Right forelimb (tissue), 1 donor: ENCODE measurements around the gene ANKS1A.
A peak's percentile ranks its signal among the peaks of the same experiment; 100 is the strongest.
"Not testable (repeated sequence)": the region's sequence is repeated elsewhere in the genome, so short reads cannot be mapped to it uniquely, and the experiment has no call there.

Experiments used
- DNase-seq: peaks from one replicate; pipeline ENCODE4 v3.0.0-alpha.2; 2018

ANKS1A gene, protein sequence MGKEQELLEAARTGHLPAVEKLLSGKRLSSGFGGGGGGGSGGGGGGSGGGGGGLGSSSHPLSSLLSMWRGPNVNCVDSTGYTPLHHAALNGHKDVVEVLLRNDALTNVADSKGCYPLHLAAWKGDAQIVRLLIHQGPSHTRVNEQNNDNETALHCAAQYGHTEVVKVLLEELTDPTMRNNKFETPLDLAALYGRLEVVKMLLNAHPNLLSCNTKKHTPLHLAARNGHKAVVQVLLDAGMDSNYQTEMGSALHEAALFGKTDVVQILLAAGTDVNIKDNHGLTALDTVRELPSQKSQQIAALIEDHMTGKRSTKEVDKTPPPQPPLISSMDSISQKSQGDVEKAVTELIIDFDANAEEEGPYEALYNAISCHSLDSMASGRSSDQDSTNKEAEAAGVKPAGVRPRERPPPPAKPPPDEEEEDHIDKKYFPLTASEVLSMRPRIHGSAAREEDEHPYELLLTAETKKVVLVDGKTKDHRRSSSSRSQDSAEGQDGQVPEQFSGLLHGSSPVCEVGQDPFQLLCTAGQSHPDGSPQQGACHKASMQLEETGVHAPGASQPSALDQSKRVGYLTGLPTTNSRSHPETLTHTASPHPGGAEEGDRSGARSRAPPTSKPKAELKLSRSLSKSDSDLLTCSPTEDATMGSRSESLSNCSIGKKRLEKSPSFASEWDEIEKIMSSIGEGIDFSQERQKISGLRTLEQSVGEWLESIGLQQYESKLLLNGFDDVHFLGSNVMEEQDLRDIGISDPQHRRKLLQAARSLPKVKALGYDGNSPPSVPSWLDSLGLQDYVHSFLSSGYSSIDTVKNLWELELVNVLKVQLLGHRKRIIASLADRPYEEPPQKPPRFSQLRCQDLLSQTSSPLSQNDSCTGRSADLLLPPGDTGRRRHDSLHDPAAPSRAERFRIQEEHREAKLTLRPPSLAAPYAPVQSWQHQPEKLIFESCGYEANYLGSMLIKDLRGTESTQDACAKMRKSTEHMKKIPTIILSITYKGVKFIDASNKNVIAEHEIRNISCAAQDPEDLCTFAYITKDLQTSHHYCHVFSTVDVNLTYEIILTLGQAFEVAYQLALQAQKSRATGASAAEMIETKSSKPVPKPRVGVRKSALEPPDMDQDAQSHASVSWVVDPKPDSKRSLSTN

DNA sequence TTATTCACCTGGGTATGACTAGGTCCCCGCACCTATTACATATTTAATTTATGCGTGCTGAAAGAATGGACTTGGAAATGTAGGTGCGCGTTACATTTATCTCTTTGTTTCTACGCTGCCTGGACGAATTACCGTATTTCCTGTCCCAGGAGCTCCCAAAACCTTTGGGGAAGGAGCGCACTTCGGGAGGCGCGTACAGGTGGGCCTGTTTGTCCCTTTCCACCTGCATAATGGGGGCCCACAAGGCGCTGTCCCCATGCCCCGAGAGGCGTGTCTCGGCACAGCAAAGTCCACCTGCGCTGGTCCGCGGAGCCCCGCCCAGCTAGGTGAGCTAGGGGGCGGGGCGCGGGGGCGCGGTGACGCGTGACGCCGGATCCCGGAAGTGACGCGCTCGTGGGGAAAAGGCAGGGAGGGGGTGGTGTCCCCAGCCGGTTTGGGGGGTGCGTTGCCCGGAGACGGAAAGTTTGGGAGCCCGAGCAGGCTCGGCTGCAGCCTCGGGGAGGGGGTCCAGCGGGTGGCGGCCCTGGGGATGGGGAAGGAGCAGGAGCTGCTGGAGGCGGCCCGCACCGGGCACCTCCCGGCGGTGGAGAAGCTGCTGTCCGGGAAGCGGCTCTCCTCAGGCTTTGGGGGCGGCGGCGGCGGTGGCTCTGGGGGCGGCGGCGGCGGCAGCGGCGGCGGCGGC lies at the start of gene ANKS1A:
TSS of gene ANKS1A (plus strand) at position 382 of the 682 bp plus-strand sequence. CDS start at position 530, 148 bp downstream.
- DNase-seq = peak; percentile 89

DNA sequence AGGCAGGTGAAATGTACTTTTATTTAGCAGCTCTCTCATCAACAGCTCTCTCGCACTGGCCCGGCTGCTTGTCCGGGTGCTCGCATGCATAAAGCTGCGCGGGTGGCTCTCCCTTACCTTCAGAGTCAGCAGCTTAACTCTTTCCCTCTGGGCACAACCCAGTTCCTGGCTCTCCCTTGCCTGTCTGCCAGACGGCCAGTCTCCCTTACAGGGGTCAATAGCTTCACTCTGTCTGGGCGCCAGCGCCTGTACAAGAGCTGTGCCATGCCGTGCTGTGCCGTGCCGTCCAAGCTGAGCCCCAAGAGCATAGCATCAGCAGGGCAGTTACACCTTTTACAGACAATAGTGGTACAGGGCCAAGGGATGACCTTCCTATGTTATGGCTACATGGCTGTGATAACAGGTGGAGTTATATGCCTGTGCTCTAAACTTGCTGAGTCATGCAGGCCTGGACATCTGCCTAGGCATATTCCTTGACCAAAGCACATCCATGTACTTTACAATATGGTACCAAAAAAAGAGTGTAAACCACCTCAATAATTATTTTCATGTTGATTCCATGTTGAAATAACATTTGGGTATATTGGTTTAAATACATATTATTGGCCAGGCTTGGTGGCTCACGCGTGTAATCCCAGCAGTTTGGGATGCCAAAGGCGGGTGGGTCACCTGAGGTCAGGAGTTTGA lies 49.2 kb upstream of the ANKS1A start:
- no peak for DNase-seq

DNA sequence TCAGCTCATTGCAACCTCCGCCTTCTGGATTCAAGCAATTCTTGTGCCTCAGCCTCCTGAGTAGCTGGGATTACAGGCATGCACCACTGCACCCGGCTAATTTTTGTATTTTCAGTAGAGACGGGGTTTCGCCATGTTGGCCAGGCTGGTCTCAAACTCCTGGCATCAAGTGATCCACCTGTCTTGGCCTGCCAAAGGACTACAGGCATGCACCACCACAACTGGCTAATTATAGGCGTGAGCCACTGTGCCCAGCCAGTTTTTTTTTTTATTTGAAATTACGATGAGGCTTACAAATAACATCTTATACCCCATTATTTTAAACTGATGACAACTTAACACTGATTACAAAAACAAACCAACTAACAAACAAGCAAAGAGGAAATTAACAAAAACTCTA lies 40.0 kb upstream of the ANKS1A start:
- DNase-seq = not testable (repeated sequence)

DNA sequence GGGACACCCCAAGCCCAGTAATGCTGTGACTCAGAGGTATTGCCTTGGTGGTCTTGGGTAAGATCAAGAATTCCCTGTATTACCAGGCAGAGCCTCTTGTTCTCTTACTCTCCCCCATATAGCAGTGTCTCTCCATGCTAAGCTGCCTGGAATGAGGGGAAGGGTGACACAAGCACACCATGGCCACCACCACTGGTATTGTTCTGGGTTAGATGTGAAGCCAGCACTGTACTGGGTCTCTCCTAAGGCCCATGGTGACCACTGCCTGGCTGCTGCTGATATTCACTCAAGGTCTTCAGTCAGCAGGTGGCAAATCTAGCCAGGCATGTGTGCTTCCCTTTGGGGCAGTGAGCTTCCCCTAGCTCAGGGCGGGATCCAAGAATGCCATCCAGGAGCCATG lies 37.7 kb upstream of the ANKS1A start:
- no peak for DNase-seq

DNA sequence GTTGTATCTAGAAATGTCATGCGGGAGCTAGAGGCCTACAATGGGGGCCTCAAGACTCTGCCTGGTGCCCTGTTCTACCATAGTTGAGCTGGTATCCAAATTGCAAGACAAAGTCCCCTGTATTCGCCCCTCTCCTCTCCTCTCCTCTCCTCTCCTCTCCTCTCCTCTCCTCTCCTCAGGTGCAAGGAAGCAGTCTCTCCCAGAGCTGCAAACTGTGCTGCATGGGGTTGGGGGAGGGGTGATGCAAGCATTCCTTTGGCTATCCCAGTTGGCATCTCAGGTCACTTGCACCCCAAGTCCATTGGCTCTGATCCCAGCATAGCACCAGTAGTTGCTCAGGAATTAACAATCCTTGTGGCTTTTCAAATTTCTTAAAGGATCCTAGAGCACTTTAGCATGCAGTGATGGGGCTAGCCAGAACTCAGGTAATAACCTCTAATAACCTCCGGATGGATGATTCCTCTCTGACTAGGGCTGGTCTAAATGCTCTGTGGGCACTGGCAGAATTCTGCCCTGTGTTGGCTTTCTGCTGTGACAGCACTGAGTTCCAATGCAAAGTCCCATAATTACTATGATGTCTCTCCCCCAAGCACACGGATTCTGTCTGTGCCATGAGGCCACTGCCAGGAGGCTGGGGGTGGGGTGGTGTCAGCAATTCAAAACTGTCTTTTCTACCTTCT lies 36.5 kb upstream of the ANKS1A start:
- no peak for DNase-seq

DNA sequence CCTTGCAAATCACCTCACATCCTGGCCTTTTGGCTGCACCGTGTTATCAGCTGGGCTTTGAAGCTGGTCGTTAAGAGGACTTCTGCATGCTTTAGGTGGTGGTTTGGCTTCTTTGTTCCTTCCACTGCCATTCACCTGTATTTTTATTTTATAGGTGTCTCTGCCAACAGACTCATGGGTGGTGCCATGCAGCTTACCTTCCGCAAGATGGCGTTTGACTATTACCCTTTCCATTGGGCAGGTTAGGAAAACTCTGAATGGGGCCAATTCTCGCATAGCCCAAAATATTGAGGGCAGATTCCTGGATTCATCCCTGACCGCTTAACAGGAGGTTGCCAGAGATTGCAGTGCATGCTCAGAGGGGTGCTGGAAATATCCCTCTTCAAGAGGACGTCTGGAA lies 33.6 kb upstream of the ANKS1A start:
- DNase-seq = no peak

DNA sequence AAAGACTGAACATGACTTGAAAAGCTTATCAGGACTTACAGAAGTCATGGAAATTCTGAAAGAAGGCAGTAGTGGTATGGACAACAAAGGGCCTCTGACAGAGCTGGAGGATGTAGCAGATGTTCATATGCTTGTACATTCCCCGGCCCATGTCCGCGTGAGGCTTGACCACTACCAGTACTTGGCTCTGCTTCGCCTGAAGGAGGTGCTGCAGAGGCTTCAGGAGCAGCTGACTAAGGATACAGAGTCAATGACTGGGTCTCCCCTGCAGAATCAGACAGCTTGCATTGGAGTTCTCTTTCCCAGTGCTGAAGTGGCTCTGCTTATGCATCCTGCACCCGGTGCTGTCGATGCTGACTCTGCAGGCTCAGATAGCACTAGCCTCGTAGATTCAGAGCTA lies 30.4 kb upstream of the ANKS1A start:
- no peak for DNase-seq

DNA sequence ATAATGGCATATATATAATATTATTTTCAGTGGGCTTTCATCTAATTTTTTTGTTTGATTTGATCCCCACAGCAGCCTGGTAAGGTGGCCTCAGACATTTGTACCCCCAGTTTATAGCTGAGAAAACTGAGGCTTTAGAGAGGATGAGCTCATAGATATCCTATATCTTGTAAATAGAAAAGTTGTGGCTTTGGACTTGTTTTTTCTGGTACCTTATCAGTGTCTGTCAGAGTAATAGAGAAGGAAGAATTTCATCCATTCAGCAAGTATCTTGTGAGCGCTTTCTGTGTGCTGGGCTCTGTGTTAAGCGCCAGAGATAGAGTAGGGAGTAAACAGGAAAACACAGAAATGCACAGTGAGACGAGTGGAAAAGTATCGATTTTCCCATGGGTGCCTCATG lies 29.1 kb upstream of the ANKS1A start:
- DNase-seq = no peak

DNA sequence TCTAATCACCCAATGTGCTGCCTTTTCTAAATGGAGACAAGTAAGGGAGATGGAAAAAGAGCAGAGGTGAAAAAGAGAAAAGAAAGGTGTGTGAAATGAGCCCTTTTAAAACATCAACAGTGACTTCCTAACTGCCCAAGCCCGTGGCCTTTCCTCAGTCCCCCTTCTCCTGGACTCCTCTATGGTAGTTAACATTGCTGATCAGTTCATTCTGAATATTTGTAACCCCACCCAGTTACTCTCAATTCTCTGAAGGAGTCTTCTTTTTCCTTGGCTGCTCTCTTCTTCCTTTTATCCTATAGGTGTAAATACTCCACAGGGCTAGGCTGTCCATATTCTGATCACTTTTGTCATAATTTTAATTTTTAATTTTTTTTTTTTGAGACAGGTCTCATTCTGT lies 28.3 kb upstream of the ANKS1A start:
- no peak for DNase-seq

DNA sequence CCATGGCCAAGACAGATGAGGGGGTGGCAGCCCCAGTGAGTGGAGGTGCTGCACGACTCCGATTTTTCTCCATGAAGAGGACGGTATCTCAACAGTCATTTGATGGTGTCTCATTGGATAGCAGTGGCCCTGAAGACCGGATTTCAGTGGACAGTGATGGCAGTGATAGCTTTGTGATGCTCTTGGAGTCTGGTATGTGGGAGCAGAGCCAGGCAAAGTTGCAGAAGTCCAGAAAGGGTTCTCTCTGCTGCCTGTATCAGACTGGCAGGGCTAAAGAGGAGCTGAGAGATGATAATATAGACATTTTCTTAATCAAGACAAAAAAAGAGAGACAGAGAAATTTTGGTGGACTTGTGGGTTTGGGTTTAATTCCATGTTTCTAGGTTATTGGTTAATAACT lies 25.0 kb upstream of the ANKS1A start:
- DNase-seq = no peak

DNA sequence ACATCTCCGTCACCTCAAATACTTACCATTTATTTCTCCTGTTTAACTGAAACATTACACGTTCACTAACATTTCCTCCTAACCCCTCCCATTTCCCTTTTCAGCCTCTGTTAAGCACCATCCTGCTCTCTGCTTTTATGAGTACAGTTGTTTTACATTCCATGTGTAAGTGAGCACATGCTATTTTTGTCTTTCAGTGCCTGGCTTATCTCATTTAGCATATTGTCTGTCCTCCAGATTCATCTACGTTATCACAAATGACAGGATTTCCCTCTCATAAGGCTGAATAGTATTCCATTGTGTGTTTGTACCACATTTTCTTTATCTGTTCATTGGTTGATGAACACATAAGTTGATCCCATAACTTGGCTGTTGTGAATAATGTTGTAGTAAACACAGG lies 23.9 kb upstream of the ANKS1A start:
- no peak for DNase-seq

DNA sequence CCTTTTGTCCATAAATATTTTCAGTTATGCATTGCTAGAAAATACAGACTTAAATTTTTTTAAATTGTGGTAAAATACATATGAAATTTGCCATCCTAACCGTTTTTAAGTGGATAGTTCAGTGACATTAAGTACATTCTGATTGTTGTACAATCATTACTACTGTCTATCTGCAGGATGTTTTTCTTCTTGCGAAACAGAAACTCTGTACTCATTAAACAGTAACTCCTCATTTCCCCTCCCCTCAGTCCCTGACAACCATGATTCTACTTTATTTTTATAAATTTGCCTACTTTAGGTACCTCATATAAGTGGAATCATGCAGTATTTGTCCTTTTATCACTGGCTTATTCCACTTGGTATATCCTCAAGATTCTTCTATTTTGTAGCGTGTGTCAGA lies 22.5 kb upstream of the ANKS1A start:
- DNase-seq = no peak

DNA sequence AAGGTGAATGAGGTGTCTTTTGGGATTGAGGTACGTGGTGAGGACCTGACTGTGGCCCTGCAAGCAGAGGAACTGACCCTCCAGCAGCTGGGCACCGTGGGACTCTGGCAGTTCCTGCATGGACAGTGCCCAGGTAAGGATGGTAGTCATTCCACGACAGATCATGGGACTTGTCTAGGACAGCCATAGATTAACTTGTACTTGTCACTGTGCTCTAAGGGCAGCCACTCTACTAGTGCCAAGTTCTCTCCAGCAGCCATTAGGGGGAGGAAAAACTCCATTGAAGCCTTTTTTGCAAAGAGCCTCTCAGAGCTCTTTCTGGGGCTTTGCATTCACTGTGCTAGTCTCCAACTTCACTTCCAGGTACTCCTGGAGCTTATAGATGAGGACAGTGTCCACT lies 21.6 kb upstream of the ANKS1A start:
- DNase-seq = no peak

DNA sequence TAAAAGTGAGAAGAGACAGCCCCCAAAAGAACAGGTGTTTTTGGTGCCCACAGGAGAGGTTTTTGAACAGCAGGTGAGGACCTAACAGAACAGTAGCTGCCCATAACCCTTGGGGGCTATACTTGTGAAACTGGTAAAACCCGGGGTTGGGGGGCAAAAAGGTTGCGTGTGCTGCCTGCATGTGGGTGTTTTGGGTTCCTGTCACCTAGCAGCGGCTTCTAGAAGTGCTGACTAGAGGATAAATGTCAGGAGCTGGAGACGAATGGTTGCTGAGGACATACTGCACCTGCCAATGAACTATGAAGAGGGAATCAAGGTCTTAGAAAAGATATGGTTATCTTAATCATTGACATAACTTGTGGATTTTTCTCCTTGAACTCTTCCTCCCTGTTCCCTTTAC lies 17.2 kb upstream of the ANKS1A start:
- no peak for DNase-seq

DNA sequence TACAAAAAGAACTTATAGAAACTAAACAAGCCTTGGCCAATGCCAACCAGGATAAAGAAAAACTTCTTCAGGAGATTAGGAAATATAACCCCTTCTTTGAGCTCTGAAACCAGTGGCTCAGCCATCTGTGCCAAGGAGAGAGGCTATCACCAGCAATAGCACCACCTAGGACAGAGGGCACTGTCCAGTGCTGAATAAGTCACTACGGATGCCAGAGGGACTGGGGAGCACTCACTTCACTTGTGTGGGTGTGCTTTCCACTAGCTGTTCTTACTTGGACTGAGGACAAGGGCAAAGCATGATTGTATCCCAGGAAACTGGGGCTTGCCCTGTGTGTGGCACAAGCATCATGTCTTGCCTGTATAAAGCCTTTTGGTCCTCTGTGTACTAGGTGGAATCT lies 16.7 kb upstream of the ANKS1A start:
- no peak for DNase-seq

DNA sequence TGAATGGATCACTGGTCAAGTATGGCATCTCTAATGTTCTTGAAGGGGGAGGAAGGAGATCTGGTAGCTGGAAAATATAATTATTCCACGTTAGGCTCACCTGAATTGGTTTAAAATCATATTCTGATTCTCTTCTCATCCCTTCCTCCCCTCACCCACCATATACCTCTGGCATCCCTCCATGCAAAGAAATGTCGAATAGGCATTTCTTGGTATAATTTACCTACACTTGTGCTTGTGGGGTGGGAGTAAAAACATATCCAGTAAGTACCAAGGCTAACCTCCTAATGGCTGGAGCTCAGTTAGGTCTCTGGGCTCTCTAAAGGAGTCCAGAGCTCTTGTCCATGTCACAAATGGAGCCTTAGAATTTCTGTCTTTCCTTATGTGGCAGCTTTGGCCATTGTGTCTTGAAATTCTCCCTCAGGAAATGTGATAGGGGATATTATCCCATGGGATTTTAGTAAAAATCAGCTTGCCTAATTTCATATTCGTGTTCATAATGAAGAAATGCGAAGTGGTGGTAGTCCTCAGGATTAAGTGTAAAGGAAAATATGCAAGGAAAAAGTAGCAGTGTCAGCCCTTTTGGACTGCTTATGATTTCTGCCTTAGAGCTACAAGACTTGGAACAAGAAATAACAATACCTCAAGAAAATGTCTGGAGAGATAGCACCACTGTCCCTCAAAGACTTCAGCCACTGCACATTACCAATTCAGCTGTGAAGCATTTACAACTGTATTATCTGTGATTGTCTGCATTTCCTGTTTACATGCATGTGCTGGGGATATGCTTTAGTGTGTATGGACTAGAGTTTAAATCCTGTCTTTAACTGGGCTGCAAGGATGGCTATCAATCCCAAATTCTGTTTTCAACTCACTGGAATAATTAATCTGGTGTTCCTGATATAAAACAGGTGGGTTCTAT lies 13.5 kb upstream of the ANKS1A start:
- no peak for DNase-seq

DNA sequence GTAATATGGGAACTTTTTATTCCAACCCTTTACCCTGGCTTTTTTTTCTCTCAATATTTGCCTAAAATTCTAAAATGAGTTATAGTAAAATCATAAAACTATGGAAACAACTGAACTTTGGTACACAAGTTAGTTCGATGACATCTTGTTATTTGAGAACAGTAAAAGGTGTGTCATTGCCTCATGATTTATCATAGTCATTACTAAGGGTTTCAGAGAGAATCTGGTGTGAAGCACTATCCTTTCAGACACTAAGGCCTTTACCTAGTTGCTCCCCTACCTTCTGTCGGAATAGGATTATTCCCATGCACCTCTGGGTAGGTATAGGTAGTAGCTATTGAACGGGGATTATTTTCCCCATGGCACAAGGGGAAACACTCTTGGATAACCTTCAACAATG lies 12.6 kb upstream of the ANKS1A start:
- DNase-seq = no peak

DNA sequence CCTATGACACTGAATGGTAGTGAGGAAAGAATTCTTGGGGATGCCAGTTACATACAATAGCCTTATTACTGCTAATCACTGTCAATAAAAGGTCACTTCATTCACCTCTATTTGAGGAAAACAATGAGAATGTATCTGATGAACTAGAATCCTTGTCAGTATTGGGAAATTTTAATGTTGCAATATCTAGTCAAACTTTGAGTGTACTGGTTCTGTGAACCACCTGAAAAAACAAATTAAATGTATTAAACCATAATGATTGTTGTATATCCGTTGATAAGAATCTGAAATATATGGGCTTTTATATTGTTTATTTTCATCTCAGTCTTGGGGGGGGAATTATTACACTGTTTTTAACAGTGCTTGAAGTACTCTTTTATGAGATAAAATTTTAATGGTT lies 11.8 kb upstream of the ANKS1A start:
- no peak for DNase-seq

DNA sequence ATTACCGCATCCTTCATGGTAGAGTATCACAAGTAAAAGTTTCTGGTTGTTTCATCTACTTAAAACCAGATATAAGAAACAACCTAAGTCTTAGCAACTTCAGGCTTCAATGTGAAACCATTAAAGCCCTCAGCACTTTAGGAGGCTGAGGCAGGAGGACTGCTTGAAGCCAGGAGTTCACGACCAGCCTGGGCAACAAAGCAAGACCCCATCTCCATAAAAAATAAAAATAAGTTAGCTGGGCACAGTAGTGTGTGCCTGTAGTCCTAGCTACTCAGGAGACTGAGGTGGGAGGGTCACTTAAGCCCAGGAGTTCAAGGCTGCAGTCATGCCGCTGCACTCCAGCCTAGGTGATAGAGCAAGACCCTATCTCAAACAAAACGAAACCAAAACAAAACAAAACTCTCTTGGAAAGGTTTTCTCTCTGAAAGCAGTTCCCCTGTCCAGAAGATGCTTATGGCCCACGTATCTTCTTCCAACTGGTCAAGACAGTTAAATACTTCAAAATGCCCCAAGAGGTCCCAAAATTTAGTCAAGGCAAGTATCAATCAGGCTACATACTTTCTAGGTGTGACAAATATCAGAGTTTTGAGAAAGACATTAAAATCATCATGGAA lies 11.1 kb upstream of the ANKS1A start:
- DNase-seq = no peak

DNA sequence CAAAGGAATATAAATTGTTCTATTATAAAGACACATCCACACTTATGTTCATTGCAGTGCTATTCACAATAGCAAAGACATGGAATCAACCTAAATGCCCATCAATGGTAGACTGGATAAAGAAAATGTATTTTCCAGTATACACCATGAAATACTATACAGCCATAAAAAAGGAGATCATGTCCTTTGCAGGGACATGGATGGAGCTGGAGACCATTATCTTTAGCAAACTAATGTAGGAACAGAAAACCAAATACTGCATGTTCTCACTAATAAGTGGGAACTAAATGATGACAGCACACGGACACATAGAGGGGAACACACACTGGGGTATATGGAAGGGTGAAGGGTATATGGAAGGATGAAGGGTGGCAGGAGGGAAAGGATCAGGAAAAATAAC lies 5.0 kb upstream of the ANKS1A start:
- DNase-seq = not testable (repeated sequence)
